H1 (cell line): ENCODE measurements around the gene NYAP2.

Experiments
- BACH1 ChIP-seq: IDR thresholded peaks from 2 replicates; pipeline ENCODE4 v1.6.1; 2012; ENCODE audit warnings: low read length, improper control_type of control experiment
- CEBPB ChIP-seq: IDR thresholded peaks from 2 replicates; pipeline ENCODE4 v1.6.1; 2012; ENCODE audit warnings: low read depth, low read length
- CTCF ChIP-seq, 3 experiments: IDR thresholded peaks; 1 replicate in 2 of 3; 2 replicates in 1 of 3; pipeline versions ENCODE4 v1.5.1 to v1.6.1; 2011; ENCODE audit warnings: low read length in 3 of 3, mild to moderate bottlenecking in 3 of 3, inconsistent platforms in 2 of 3, low read depth in 1 of 3, moderate library complexity in 1 of 3; ENCODE audit not compliant: insufficient read depth in 1 of 3; ENCODE audit errors: control extremely low read depth in 1 of 3
- EP300 ChIP-seq, 2 experiments: IDR thresholded peaks; 1 replicate in 1 of 2; 2 replicates in 1 of 2; pipeline ENCODE4 v1.6.1; 2011 to 2012; ENCODE audit warnings: low read depth in 2 of 2, low read length in 2 of 2, mild to moderate bottlenecking in 2 of 2, borderline replicate concordance in 1 of 2, inconsistent platforms in 1 of 2, moderate library complexity in 1 of 2
- GABPA ChIP-seq: IDR thresholded peaks from 2 replicates; pipeline ENCODE4 v1.6.1; 2011; ENCODE audit warnings: mild to moderate bottlenecking, low read length, moderate library complexity, borderline replicate concordance; ENCODE audit not compliant: insufficient read depth
- KDM4A ChIP-seq: IDR thresholded peaks from one replicate; pipeline ENCODE4 v1.7.1; 2012; ENCODE audit warnings: low read depth, mild to moderate bottlenecking, moderate library complexity, low read length, inconsistent platforms; ENCODE audit not compliant: severe bottlenecking
- POLR2A ChIP-seq, 2 experiments: IDR thresholded peaks; 1 replicate in 1 of 2; 2 replicates in 1 of 2; pipeline ENCODE4 v1.6.1; 2011; ENCODE audit warnings: low read depth in 2 of 2, low read length in 2 of 2, mild to moderate bottlenecking in 2 of 2; ENCODE audit errors: control extremely low read depth in 1 of 2
- SIRT6 ChIP-seq: IDR thresholded peaks from one replicate; pipeline ENCODE4 v1.7.1; 2012; ENCODE audit warnings: low read length, inconsistent platforms
- TAF1 ChIP-seq: IDR thresholded peaks from 2 replicates; pipeline ENCODE4 v1.6.1; 2011; ENCODE audit warnings: mild to moderate bottlenecking, low read depth, low read length

GRCh38 chr2:225581906-225582305, 182.4 kb downstream of the NYAP2 start:
- TF ChIP-seq CTCF (IDR thresholded peaks at IDR 0.05; ENCODE audit: control extremely low read depth in 1 of 3, insufficient read depth in 1 of 3, low read depth in 1 of 3, low read length in 3 of 3) (no peak), SIRT6 (no peak), GABPA (no peak), BACH1 (no peak), EP300 (IDR thresholded peaks at IDR 0.05; ENCODE audit: borderline replicate concordance in 1 of 2, low read depth in 2 of 2, low read length in 2 of 2) (no peak), POLR2A (IDR thresholded peaks at IDR 0.05; ENCODE audit: control extremely low read depth in 1 of 2, low read depth in 2 of 2, low read length in 2 of 2) (no peak), KDM4A (no peak), TAF1 (no peak), CEBPB (no peak)
